GM21786 (cell line): ENCODE results near the gene P4HA1.
"Not testable (repeated sequence)": the region's sequence is repeated elsewhere in the genome, so short reads cannot be mapped to it uniquely, and the experiment has no call there.

Experiments
- ATAC-seq: cut with Tn5 transposase; IDR thresholded peaks from one replicate; pipeline ENCODE4 v1.9.1; 2021; ENCODE audit not compliant: unreplicated experiment

Gene P4HA1

GRCh38 chr10:73096449-73097304 is at the start of gene P4HA1:
Gene P4HA1 (minus strand): TSS chr10:73096866. CDS start chr10:73074883, 21,983 bp downstream.
- peak; percentile 83 for ATAC-seq

- ATAC-seq = no peak
Measured at GRCh38 chr10:73141603-73142002, 44.9 kb upstream of the P4HA1 start.

DNA sequence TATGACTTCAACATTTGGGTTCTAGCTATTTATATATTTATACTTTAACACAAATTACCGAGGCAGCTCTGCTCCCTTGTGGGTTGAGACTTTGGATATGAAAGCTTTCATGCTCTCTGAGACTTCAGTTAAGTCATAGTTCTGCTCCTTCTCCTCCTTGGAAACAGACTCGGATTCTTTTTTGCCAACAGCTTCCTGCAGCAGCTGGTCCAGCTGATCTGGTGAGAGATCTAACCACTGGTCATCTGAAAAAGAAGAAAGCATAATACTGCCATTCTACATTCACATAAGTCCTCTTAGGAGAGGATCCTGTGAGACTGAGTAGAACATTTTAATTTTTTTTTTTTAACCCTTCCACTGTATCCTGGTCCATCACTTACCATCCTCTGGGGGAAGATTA is 42.6 kb upstream of the P4HA1 start:
- ATAC-seq = no peak

- no peak for ATAC-seq
Measured at GRCh38 chr10:73136627-73137026, 40.0 kb upstream of the P4HA1 start.

DNA sequence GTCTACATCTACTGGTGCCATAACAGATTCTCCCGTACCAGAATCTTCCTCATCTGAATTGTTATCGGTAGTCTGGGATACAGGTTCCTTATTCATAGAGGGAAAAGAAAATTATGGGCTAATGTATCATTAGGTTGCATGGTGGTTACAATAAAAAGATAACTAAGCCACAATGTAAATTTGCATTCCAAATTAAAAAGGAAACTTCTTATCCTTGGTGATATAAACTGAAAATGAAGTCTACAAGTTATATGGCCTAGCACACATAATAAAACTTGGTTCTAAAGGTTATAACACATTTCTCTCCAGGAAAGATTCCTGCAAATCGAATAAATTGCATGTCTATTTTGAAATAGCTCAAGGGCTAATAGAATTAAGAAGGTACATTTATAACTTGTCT is 38.1 kb upstream of the P4HA1 start:
- ATAC-seq = no peak

- ATAC-seq = no peak
Measured at GRCh38 chr10:73131913-73132686, 35.4 kb upstream of the P4HA1 start.

DNA sequence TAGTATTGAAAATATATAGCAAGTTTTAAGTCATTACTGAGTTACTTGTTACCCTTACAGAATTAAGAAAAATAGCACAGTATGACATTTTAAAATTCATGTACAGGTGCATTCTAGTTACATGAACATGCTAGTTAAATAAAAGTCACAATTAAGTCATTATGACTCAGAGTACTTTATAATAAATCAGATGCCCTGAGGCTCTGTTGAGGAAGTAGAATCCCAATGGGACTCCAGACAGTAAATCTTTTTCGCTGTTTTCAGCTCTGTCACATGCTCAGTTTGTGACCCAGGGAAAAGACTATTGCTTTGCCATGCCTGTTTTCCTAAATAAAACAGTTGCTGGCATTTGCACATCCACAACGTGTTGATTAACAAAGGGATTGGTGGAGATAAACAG is 34.6 kb upstream of the P4HA1 start:
- ATAC-seq = no peak

DNA sequence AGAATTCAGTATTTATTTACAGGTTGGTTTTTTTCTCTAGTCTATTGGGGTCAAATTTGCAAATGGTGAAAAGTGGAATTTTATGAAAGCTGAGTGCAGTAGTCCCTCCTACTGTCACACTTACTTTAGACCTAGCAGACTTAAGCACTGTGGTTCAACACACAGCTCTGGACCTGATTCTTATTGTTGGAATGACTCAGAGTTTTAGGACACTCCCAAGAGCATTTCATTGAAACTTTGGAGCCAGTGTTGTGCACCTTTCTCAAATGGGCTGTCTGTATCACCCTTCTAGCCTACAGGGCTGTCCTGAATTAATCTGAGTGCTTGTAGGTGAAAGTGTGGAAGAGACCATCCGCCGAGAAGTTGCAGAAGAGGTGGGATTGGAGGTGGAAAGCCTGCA is 29.7 kb upstream of the P4HA1 start:
- no peak for ATAC-seq

DNA sequence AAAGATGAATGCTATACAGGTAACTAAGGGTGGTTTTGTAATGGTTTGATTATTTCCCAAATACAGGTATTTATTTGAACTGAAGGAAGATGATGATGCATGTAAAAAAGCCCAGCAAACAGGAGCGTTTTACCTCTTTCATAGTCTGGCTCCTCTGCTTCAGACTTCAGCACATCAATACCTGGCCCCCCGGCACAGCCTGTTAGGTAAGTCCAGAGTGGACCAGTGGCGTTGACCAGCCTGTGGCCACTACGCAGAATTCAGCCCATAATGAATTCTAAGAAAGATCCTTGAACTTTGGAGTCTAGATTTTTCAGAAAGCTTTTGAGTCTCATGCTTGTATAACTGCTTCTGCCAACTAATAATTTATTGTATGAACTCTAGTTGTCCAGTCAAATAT is 23.3 kb upstream of the P4HA1 start:
- no peak for ATAC-seq

DNA sequence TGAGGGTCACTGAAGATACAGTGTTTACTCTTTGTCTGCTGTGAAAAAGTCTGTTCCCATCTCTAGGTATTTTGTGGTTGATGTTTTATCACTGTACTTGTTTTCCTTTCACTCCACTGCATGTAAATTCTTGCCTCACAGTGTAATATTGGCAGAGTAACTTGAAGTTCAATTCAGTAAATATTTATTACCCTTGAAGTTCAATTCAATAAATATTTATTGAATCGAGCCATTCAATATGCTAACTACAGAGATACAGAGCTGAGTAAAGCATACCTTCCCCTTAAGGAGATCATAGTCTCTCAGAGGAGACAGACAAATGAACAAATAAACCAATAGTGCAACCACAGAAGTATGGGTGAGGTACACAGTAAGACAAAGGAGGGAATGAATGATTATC is 22.8 kb upstream of the P4HA1 start:
- ATAC-seq = no peak

DNA sequence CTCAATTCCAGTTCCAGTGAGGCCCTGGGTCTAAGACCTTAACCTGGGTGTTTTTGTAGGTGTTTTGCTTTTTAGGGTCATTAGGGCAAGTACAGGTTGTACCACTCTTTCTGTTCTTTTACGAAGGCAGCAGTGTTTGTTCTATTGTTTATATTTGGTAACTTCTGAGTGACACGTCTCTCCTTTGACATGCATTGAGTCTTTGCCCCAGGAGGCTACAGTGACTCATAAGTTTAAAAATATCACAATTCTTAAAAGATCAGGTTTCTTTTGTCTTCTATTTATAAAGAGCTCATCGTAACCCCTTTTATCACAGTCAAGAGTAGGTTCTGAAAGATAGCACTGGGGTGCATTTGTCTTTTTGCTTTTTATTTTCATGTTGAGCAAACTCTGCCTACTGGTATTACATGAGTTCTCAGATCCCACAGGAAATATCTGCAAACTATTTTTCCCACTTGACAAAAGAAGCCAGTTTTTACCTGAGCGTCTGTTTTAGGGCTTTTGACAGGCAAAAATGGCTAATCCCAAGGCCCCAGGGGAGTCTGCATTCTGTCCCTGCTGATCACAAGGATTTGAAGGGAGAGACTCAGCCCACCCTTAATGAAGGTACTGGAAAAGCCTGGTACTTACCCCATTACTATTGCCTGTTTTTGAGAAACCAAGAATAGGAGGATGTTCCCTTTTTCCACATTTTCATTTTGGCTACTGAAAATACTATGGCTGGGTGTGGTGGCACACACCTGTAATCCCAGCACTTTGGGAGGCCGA is 21.5 kb upstream of the P4HA1 start:
- peak; percentile 80 for ATAC-seq

DNA sequence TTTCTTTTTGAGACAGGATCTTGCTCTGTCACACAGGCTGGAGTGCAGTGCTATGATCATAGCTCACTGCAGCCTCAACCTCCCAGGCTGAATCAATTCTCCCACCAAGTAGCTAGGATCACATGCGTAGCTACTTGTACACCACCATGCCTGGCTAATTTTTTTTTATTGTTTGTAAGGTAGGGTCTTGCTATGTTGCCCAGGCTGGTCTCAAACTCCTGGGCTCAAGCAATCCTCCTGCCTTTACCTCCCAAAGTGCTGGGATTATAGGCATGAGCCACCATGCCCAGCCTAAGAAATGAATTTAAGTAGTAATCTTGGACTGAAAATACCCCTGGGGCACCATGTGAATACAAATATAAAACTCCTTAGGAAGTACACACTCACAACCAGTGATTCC is 19.4 kb upstream of the P4HA1 start:
- ATAC-seq = no peak

GRCh38 chr10:73113551-73113950 is 16.9 kb upstream of the P4HA1 start:
- ATAC-seq = no peak

DNA sequence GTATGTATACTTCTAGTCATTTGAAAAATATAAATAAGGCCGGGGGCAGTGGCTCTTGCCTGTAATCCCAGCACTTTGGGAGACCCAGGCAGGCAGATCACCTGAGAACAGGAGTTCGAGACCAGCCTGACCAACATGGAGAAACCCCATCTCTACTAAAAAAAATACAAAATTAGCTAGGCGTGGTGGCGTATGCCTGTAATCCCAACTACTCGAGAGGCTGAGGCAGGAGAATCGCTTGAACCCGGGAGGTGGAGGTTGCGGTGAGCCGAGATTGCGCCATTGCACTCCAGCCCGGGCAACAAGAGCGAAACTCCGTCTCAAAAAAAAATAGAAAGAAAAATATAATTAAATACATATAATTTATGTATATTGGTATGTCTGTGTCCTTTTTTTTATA is 15.4 kb upstream of the P4HA1 start:
- not testable (repeated sequence) for ATAC-seq

- ATAC-seq = peak; percentile 59
Measured at GRCh38 chr10:73110345-73110849, 13.7 kb upstream of the P4HA1 start, which contains the start of gene NUDT13. Gene NUDT13 (plus strand): TSS chr10:73110455. CDS start chr10:73114366, 3,911 bp downstream.

DNA sequence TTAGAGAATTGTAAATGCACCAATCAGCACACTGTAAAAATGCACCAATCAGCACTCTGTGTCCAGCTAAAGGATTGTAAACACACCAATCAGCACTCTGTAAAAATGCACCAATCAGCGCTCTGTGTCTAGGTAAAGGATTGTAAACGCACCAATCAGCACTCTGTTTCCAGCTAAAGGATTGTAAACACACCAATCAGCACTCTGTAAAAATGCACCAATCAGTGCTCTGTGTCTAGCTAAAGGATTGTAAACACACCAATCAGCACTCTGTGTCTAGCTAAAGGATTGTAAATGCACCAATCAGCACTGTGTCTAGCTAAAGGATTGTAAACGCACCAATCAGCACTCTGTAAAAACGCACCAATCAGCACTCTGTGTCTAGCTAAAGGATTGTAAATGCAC is 12.6 kb upstream of the P4HA1 start:
- not testable (repeated sequence) for ATAC-seq

- no peak for ATAC-seq
Measured at GRCh38 chr10:73106301-73106700, 9.6 kb upstream of the P4HA1 start.

DNA sequence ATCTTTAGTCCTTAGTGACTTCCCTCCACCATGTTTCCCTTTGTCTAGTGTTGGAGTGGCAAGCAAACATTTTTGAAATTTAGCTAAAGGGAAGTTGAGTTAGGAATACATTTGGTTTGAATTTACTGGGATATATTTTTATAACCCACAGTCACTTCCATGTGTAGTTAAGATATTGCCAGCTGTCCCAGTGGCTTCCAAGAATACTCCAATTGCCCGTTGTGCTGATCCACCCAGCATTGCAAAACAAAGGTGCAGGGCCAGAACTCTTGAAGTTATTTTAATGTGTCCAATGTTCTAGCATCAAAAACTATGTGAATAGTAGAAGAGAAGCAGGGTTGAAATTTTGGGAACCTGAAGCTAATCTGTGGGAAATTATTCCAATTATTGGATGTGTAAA is 2.5 kb upstream of the P4HA1 start:
- no peak for ATAC-seq

DNA sequence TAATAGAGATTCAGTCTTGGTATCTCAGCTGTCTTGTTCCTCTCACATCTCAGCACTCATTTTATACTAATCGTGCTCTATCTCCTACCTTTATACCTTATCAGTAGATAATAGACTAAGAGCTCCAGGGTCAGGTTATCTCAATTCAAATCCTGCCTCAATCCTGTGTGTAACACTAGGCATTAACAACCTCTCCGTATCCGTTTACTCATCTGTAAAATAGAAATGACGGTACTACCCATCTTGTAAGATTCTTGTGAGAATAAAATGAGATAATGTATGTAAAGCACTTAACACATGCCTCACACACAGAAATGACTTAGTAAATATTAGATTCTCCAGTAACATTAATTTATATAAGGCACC is 622 bp upstream of the P4HA1 start:
- ATAC-seq = no peak

DNA sequence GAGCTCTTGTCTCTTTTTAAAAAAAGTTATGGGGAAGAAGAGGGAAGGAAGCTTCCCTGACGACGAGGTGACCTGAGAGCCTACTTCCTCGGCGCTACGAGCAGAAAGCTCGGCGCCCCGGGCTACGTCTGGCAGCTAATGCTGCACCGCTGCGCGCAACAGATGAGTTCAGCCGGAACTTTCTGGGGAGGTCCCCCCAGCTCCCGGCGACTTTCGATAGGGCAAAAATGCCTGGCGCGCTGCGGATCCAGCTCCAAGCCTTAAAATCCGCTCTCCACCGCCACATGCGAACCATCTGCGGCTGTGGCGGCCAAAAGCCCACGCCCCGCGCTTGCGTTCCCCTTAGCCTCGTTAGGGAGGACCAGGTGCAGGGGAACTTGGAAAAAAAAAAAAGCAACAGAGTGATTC is 621 bp downstream of the P4HA1 start:
- ATAC-seq = no peak

- no peak for ATAC-seq
Measured at GRCh38 chr10:73095481-73096021, 1.1 kb downstream of the P4HA1 start.
